GM12878 (cell line): ENCODE results near the gene ABCA7. TPM values are rescaled to one million over a fixed set of nuclear protein-coding genes. Genes with fewer than 3 reads are reported as not detected.
A peak's percentile ranks its signal among the peaks of the same experiment; 100 is the strongest.

ENCODE experiments used
- BACH1 ChIP-seq: fragments of 450-650 bp; IDR thresholded peaks from 2 replicates; pipeline ENCODE4 v1.6.1; 2017; ENCODE audit warnings: mild to moderate bottlenecking, borderline replicate concordance
- EP300 ChIP-seq, 2 experiments: fragments of 150-350 bp in 1 of 2; IDR thresholded peaks; 2 replicates each; pipeline ENCODE4 v1.6.1; 2011 to 2012; ENCODE audit warnings: low read depth in 2 of 2, low read length in 2 of 2, borderline replicate concordance in 1 of 2, improper control_type of control experiment in 1 of 2, inconsistent platforms in 1 of 2; ENCODE audit not compliant: control insufficient read depth in 1 of 2
- HDAC6 ChIP-seq: fragments of 200-600 bp; sonication (generic); IDR thresholded peaks from one replicate; pipeline ENCODE4 v1.8.0; 2017; ENCODE audit warnings: antibody characterized with exemption; ENCODE audit not compliant: unreplicated experiment
- IKZF1 ChIP-seq: fragments of 450-650 bp; conservative IDR thresholded peaks from 2 replicates; pipeline ENCODE4 v1.6.1; 2017; ENCODE audit warnings: antibody characterized with exemption, mild to moderate bottlenecking
- JUNB ChIP-seq: IDR thresholded peaks from 2 replicates; pipeline ENCODE4 v1.6.1; 2016; ENCODE audit warnings: antibody characterized with exemption, mild to moderate bottlenecking
- KDM1A ChIP-seq: fragments of 200-600 bp; sonication (generic); IDR thresholded peaks from 2 replicates; pipeline ENCODE4 v1.6.1; 2016; ENCODE audit warnings: borderline replicate concordance
- KLF5 ChIP-seq: fragments of 450-650 bp; IDR thresholded peaks from 2 replicates; pipeline ENCODE4 v1.6.1; 2014; ENCODE audit warnings: mild to moderate bottlenecking; ENCODE audit not compliant: partially characterized antibody
- LARP7 ChIP-seq: fragments of 450-650 bp; IDR thresholded peaks from 2 replicates; pipeline ENCODE4 v1.6.1; 2017; ENCODE audit warnings: mild to moderate bottlenecking
- NR2C1 ChIP-seq: fragments of 450-650 bp; IDR thresholded peaks from 2 replicates; pipeline ENCODE4 v1.6.1; 2017; ENCODE audit warnings: antibody characterized with exemption, mild to moderate bottlenecking, moderate library complexity
- PML ChIP-seq: IDR thresholded peaks from 2 replicates; pipeline ENCODE4 v1.6.1; 2012; ENCODE audit warnings: low read length, inconsistent platforms
- SIN3A ChIP-seq: IDR thresholded peaks from 2 replicates; pipeline ENCODE4 v1.6.1; 2012; ENCODE audit warnings: low read depth, low read length, improper control_type of control experiment
- SMARCA5 ChIP-seq: fragments of 450-650 bp; IDR thresholded peaks from 2 replicates; pipeline ENCODE4 v1.6.1; 2017; ENCODE audit warnings: mild to moderate bottlenecking
- STAT1 ChIP-seq: fragments of 450-650 bp; conservative IDR thresholded peaks from 2 replicates; pipeline ENCODE4 v1.6.1; 2014; ENCODE audit warnings: antibody characterized with exemption, mild to moderate bottlenecking
- TCF7 ChIP-seq: IDR thresholded peaks from 2 replicates; pipeline ENCODE4 v1.6.1; 2014; ENCODE audit warnings: antibody characterized with exemption, borderline replicate concordance
- ZNF274 ChIP-seq: IDR thresholded peaks from one replicate; pipeline ENCODE4 v1.8.0; 2011; ENCODE audit not compliant: insufficient read length, insufficient read depth
- polyA plus RNA-seq, 11 experiments: library from polyadenylated mRNA; depleted of rRNA in 4 of 11; unstranded in 6 of 11; stranded (reverse) in 5 of 11; fragments of >200 nt; fragmentation: Nextera tagmentation in 4 of 11; fragmentation: Illumina TruSeq in 1 of 11; extraction: Ambion mirVana in 4 of 11; extraction: Trizol in 1 of 11; gene quantifications; 1 replicate in 1 of 11; 2 replicates in 10 of 11; pipeline versions ENCODE4 v1.2.1 to v1.2.3, GENCODE V29; 2011 to 2016; ENCODE audit warnings: inconsistent platforms in 2 of 11, missing spikeins in 2 of 11, low read depth in 1 of 11
- total RNA-seq, 4 experiments: library from RNA; depleted of rRNA in 3 of 4; stranded (reverse); fragments of >200 nt in 3 of 4; fragmentation: Illumina TruSeq in 1 of 4; extraction: Trizol in 1 of 4; gene quantifications; 2 replicates each; pipeline versions ENCODE4 v1.2.1 to v1.2.3, GENCODE V29; 2013 to 2021
- TF ChIP-seq, protein P1 (sequence below): IDR thresholded peaks from 2 replicates; pipeline ENCODE4 v1.6.1; 2012; ENCODE audit warnings: improper control_type of control experiment, low read depth, low read length; ENCODE audit not compliant: insufficient replicate concordance
- TF ChIP-seq, protein P2 (sequence below): fragments of 450-650 bp; formaldehyde crosslinking; IDR thresholded peaks from 2 replicates; pipeline ENCODE4 v1.4.0; 2022; ENCODE audit warnings: mild to moderate bottlenecking, moderate library complexity
- TF ChIP-seq, protein P3 (sequence below), 3 experiments: IDR thresholded peaks in 2 of 3; conservative IDR thresholded peaks in 1 of 3; 2 replicates each; pipeline ENCODE4 v1.5.1; 2011; ENCODE audit warnings: low read depth in 3 of 3, low read length in 3 of 3, mild to moderate bottlenecking in 3 of 3, control low read depth in 2 of 3, moderate library complexity in 2 of 3, inconsistent platforms in 1 of 3, mixed read lengths in 1 of 3; ENCODE audit not compliant: control insufficient read depth in 2 of 3, insufficient read depth in 1 of 3; ENCODE audit errors: extremely low read depth in 1 of 3
- TF ChIP-seq, protein P4 (sequence below): IDR thresholded peaks from 2 replicates; pipeline ENCODE4 v1.6.1; 2011; ENCODE audit warnings: borderline replicate concordance, low read depth, mild to moderate bottlenecking, moderate library complexity, mixed read lengths, low read length; ENCODE audit not compliant: insufficient read depth; ENCODE audit errors: extremely low read length

The ABCA7 gene
- total and polyA plus RNA-seq, 10 of the 15 experiments (the other 5 are each of a cell fraction or from before 2014, with no cell fraction given) = 1.0 to 49.5 (median 14.8) TPM

DNA sequence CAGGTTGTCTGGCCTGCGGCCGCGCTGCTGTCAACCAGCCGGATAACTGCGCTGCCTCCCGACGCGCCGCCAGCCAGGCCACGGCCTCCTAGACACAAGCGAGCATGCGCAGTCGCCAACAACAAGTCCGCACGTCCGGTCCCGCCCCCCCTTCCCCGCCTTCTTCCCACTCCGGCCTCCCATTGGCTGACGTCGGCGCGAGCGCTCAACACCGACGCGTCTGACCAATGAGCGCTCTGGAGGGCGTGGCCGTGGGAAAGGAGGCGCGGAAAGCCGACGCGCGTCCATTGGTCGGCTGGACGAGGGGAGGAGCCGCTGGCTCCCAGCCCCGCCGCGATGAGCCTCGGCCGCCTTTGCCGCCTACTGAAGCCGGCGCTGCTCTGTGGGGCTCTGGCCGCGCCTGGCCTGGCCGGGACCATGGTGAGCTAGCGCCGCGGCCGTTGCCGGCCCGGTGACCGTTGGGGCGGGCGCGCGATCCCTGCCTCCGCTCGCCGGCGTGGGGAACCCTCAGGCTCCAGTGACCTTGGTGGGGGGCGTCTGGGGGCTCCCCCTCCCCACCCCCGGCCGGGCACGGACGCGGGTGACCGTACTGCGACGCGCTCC is 63.9 kb downstream of the ABCA7 start, which contains the start of gene GPX4 (continued):
- TF ChIP-seq, protein P1, sequence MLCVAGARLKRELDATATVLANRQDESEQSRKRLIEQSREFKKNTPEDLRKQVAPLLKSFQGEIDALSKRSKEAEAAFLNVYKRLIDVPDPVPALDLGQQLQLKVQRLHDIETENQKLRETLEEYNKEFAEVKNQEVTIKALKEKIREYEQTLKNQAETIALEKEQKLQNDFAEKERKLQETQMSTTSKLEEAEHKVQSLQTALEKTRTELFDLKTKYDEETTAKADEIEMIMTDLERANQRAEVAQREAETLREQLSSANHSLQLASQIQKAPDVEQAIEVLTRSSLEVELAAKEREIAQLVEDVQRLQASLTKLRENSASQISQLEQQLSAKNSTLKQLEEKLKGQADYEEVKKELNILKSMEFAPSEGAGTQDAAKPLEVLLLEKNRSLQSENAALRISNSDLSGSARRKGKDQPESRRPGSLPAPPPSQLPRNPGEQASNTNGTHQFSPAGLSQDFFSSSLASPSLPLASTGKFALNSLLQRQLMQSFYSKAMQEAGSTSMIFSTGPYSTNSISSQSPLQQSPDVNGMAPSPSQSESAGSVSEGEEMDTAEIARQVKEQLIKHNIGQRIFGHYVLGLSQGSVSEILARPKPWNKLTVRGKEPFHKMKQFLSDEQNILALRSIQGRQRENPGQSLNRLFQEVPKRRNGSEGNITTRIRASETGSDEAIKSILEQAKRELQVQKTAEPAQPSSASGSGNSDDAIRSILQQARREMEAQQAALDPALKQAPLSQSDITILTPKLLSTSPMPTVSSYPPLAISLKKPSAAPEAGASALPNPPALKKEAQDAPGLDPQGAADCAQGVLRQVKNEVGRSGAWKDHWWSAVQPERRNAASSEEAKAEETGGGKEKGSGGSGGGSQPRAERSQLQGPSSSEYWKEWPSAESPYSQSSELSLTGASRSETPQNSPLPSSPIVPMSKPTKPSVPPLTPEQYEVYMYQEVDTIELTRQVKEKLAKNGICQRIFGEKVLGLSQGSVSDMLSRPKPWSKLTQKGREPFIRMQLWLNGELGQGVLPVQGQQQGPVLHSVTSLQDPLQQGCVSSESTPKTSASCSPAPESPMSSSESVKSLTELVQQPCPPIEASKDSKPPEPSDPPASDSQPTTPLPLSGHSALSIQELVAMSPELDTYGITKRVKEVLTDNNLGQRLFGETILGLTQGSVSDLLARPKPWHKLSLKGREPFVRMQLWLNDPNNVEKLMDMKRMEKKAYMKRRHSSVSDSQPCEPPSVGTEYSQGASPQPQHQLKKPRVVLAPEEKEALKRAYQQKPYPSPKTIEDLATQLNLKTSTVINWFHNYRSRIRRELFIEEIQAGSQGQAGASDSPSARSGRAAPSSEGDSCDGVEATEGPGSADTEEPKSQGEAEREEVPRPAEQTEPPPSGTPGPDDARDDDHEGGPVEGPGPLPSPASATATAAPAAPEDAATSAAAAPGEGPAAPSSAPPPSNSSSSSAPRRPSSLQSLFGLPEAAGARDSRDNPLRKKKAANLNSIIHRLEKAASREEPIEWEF = no peak
- TF ChIP-seq, protein P2, sequence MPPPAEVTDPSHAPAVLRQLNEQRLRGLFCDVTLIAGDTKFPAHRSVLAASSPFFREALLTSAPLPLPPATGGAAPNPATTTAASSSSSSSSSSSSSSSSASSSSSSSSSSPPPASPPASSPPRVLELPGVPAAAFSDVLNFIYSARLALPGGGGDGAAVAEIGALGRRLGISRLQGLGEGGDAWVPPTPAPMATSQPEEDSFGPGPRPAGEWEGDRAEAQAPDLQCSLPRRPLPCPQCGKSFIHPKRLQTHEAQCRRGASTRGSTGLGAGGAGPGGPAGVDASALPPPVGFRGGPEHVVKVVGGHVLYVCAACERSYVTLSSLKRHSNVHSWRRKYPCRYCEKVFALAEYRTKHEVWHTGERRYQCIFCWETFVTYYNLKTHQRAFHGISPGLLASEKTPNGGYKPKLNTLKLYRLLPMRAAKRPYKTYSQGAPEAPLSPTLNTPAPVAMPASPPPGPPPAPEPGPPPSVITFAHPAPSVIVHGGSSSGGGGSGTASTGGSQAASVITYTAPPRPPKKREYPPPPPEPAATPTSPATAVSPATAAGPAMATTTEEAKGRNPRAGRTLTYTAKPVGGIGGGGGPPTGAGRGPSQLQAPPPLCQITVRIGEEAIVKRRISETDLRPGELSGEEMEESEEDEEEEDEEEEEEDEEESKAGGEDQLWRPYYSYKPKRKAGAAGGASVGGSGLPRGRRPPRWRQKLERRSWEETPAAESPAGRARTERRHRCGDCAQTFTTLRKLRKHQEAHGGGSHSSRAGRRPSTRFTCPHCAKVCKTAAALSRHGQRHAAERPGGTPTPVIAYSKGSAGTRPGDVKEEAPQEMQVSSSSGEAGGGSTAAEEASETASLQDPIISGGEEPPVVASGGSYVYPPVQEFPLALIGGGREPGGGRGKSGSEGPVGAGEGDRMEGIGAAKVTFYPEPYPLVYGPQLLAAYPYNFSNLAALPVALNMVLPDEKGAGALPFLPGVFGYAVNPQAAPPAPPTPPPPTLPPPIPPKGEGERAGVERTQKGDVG = no peak
- TF ChIP-seq EP300 (IDR thresholded peaks at IDR 0.05; ENCODE audit: borderline replicate concordance in 1 of 2, control insufficient read depth in 1 of 2, low read depth in 2 of 2, low read length in 2 of 2) (no peak), BACH1 (peak; percentile 95), SIN3A (peak; percentile 51; the same call in 1 of the 2 replicates), STAT1 (0 out of 2 replicates have a peak, but pooled peaks have one; percentile 45), IKZF1 (peak; percentile 21; the same call in 1 of the 2 replicates), KDM1A (no peak), LARP7 (peak; percentile 88), SMARCA5 (peak; percentile 68), NR2C1 (no peak), ZNF274 (no peak), KLF5 (peak; percentile 75), TCF7 (no peak), PML (peak; percentile 79; the same call in 1 of the 2 replicates), HDAC6 (peak; percentile 74), JUNB (no peak)
- TF ChIP-seq, protein P3, sequence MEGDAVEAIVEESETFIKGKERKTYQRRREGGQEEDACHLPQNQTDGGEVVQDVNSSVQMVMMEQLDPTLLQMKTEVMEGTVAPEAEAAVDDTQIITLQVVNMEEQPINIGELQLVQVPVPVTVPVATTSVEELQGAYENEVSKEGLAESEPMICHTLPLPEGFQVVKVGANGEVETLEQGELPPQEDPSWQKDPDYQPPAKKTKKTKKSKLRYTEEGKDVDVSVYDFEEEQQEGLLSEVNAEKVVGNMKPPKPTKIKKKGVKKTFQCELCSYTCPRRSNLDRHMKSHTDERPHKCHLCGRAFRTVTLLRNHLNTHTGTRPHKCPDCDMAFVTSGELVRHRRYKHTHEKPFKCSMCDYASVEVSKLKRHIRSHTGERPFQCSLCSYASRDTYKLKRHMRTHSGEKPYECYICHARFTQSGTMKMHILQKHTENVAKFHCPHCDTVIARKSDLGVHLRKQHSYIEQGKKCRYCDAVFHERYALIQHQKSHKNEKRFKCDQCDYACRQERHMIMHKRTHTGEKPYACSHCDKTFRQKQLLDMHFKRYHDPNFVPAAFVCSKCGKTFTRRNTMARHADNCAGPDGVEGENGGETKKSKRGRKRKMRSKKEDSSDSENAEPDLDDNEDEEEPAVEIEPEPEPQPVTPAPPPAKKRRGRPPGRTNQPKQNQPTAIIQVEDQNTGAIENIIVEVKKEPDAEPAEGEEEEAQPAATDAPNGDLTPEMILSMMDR (IDR thresholded peaks at IDR 0.05 in 2 of 3, conservative IDR thresholded peaks at IDR 0.05 in 1 of 3; ENCODE audit: control insufficient read depth in 2 of 3, extremely low read depth in 1 of 3, insufficient read depth in 1 of 3, low read depth in 3 of 3, low read length in 3 of 3) = no peak
- TF ChIP-seq, protein P4, sequence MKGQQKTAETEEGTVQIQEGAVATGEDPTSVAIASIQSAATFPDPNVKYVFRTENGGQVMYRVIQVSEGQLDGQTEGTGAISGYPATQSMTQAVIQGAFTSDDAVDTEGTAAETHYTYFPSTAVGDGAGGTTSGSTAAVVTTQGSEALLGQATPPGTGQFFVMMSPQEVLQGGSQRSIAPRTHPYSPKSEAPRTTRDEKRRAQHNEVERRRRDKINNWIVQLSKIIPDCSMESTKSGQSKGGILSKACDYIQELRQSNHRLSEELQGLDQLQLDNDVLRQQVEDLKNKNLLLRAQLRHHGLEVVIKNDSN = peak; percentile 13
